Calu3 (cell line): Measurements from ENCODE around the gene NPL. TPM values are rescaled to one million over a fixed set of nuclear protein-coding genes. Genes with fewer than 3 reads are reported as not detected.

Experiments used
- BruUV-seq: library from RNA; stranded (reverse); fragments of 400-500 nt; replicated peaks from 2 replicates; lab custom pipeline; 2021; lab: Mats Ljungman, UMichigan
- CTCF ChIA-PET: fragments of 300-600 bp; sonication (Branson Sonifier 250); formaldehyde crosslinking; loops from one replicate; lab custom pipeline; 2022; ENCODE audit warnings: antibody characterized with exemption; lab: Charles Lee
- DNase-seq: peaks from one replicate; pipeline ENCODE4 v3.0.0; 2022
- H3K27ac Mint-ChIP-seq: one replicate; pipeline ENCODE4 v1.8.0; 2022; ENCODE audit warnings: mixed read lengths; ENCODE audit not compliant: unreplicated experiment
- H3K27me3 Mint-ChIP-seq: one replicate; pipeline ENCODE4 v1.8.0; 2022; ENCODE audit warnings: mixed read lengths; ENCODE audit not compliant: unreplicated experiment
- H3K36me3 Mint-ChIP-seq: one replicate; pipeline ENCODE4 v1.8.0; 2022; ENCODE audit warnings: mild to moderate bottlenecking, moderate library complexity, mixed read lengths; ENCODE audit not compliant: insufficient read depth, unreplicated experiment
- H3K4me1 Mint-ChIP-seq: one replicate; pipeline ENCODE4 v1.8.0; 2022; ENCODE audit warnings: mild to moderate bottlenecking, low read depth, mixed read lengths; ENCODE audit not compliant: unreplicated experiment
- H3K4me3 Mint-ChIP-seq: one replicate; pipeline ENCODE4 v1.8.0; 2022; ENCODE audit warnings: mild to moderate bottlenecking, low read depth, moderate library complexity, mixed read lengths; ENCODE audit not compliant: unreplicated experiment
- H3K9me3 Mint-ChIP-seq: one replicate; pipeline ENCODE4 v1.8.0; 2022; ENCODE audit warnings: low read depth, mixed read lengths; ENCODE audit not compliant: unreplicated experiment
- CTCF ChIP-seq: fragments of 200-600 bp; IDR thresholded peaks from one replicate; pipeline ENCODE4 v1.8.0; 2022; ENCODE audit warnings: antibody characterized with exemption; ENCODE audit not compliant: unreplicated experiment
- intact Hi-C: fragments of 100-400 bp; cut with micrococcal nuclease; formaldehyde crosslinking; loops from one replicate; pipeline ENCODE4 v1.10.0; 2022; ENCODE audit not compliant: unreplicated experiment
- total RNA-seq: library from RNA; stranded (reverse); gene quantifications from 2 replicates; pipeline ENCODE4 v1.2.3, GENCODE V29; 2022

Gene NPL
- total RNA-seq, 1 experiment from 2014 or later, result 5.0 TPM

GRCh38 chr1:182823220-182823619, 33.6 kb downstream of the NPL start:
- intact Hi-C loops, result no loop called here
- no peaks in the 10 kb centered on the region for H3K9me3 Mint-ChIP-seq

GRCh38 chr1:182826892-182827291, 37.3 kb downstream of the NPL start:
- BruUV-seq, result no TSS peak
- Mint-ChIP-seq H3K4me1 (peaks cover 6% of the 10 kb centered on the region), H3K27ac (no peak overlapping the region), H3K27me3 (no peaks in the 10 kb centered on the region), H3K36me3 (no peaks in the 10 kb centered on the region), H3K4me3 (no peak overlapping the region), H3K9me3 (no peaks in the 10 kb centered on the region)
- no peak for TF ChIP-seq CTCF
- CTCF ChIA-PET, result interaction anchor here (0.6 kb wide), 1 partner anchor 547 kb away, joined by 6 read pairs; no protein-coding TSS in a partner anchor
- intact Hi-C loops, result no loop called here
- no peak for DNase-seq

More at GRCh38 chr1:182823220-182823619, 33.6 kb downstream of the NPL start:
- CTCF ChIA-PET, result no interaction called here
- no peak overlapping the region for H3K27ac Mint-ChIP-seq
- no peaks in the 10 kb centered on the region for H3K27me3 Mint-ChIP-seq
- no peak overlapping the region for H3K4me3 Mint-ChIP-seq
- no peak for TF ChIP-seq CTCF
- BruUV-seq, result no TSS peak
- H3K36me3 Mint-ChIP-seq, result no peaks in the 10 kb centered on the region
- H3K4me1 Mint-ChIP-seq, result peaks cover under 1% of the 10 kb centered on the region
- DNase-seq, result no peak

GRCh38 chr1:182829285-182829932, 39.8 kb downstream of the NPL start:
- H3K9me3 Mint-ChIP-seq, result no peaks in the 10 kb centered on the region
- H3K4me3 Mint-ChIP-seq, result no peak overlapping the region
- peaks cover 6% of the 10 kb centered on the region for H3K4me1 Mint-ChIP-seq
- CTCF ChIA-PET, result no interaction called here
- no peak for DNase-seq
- no peaks in the 10 kb centered on the region for H3K27me3 Mint-ChIP-seq
- no peak for TF ChIP-seq CTCF
- H3K36me3 Mint-ChIP-seq, result no peaks in the 10 kb centered on the region
- intact Hi-C loops, result no loop called here
- H3K27ac Mint-ChIP-seq, result no peak overlapping the region
- BruUV-seq, result no TSS peak

- intact Hi-C loops, result no loop called here
- no peak for TF ChIP-seq CTCF
- H3K4me3 Mint-ChIP-seq, result no peak overlapping the region
- no peaks in the 10 kb centered on the region for H3K36me3 Mint-ChIP-seq
- H3K27me3 Mint-ChIP-seq, result no peaks in the 10 kb centered on the region
- no peaks in the 10 kb centered on the region for H3K9me3 Mint-ChIP-seq
- CTCF ChIA-PET, result no interaction called here
- no peak overlapping the region for H3K27ac Mint-ChIP-seq
- H3K4me1 Mint-ChIP-seq, result peaks cover 4% of the 10 kb centered on the region
- DNase-seq, result no peak
- no TSS peak for BruUV-seq
Measured at GRCh38 chr1:182833271-182833670, 43.7 kb downstream of the NPL start.
